Testis (tissue), 3 donors: Measurements from ENCODE around the gene VASH1. TPM values are rescaled to one million over a fixed set of nuclear protein-coding genes. Genes with fewer than 3 reads are reported as not detected.

Source experiments
- DNase-seq: peaks from one replicate; pipeline ENCODE4 v3.0.0-alpha.2; 2019
- H3K27ac ChIP-seq, 2 donors: fragments of 200-600 bp; sonication (generic); one replicate each; pipeline ENCODE4 v1.5.1; 2019
- H3K27me3 ChIP-seq: fragments of 200-600 bp; sonication (generic); one replicate; pipeline ENCODE4 v1.5.1; 2019
- H3K36me3 ChIP-seq: fragments of 200-600 bp; sonication (generic); one replicate; pipeline ENCODE4 v1.5.1; 2017; ENCODE audit warnings: low read depth; ENCODE audit errors: missing control alignments
- H3K4me1 ChIP-seq: fragments of 200-600 bp; sonication (generic); one replicate; pipeline ENCODE4 v1.5.1; 2019
- H3K4me3 ChIP-seq, 2 donors: fragments of 200-600 bp; sonication (generic); one replicate each; pipeline ENCODE4 v1.5.1; 2017 to 2019
- H3K9me3 ChIP-seq: fragments of 200-600 bp; sonication (generic); one replicate; pipeline ENCODE4 v1.5.1; 2017
- CTCF ChIP-seq, 3 experiments: fragments of 450-650 bp in 2 of 3; fragments of 200-600 bp in 1 of 3; sonication (generic) in 1 of 3; IDR thresholded peaks; one replicate each; pipeline ENCODE4 v1.5.1; 2016 to 2019; ENCODE audit warnings: antibody characterized with exemption in 3 of 3, mild to moderate bottlenecking in 2 of 3, moderate library complexity in 1 of 3
- POLR2A ChIP-seq: fragments of 450-650 bp; IDR thresholded peaks from one replicate; pipeline ENCODE4 v1.6.1; 2017; ENCODE audit warnings: antibody characterized with exemption, mild to moderate bottlenecking, moderate library complexity
- WGBS, 2 donors: methylation state at CpG; one replicate each; pipeline ENCODE4 v1.1.5; 2018; 5-methylcytosine and 5-hydroxymethylcytosine counted together
- intact Hi-C: fragments of 100-400 bp; cut with DNase I; formaldehyde crosslinking; loops from one replicate; pipeline ENCODE4 v1.15.1; 2023; ENCODE audit warnings: low total_unique reads
- polyA plus RNA-seq: library from polyadenylated mRNA; stranded (reverse); fragments of 350-450 nt; fragmentation: Illumina TruSeq; extraction: RNeasy Lipid Tissue Mini Kit (QIAGEN cat#74804); gene quantifications from one replicate; pipeline ENCODE4 v1.2.3, GENCODE V29; 2014; ENCODE audit warnings: low read depth, low replicate concordance; ENCODE audit not compliant: insufficient read depth
- total RNA-seq, 2 donors: library from RNA; depleted of rRNA; stranded (reverse); fragments of >200 nt; gene quantifications; one replicate each; pipeline ENCODE4 v1.2.3, GENCODE V29; 2016

VASH1 gene
- total and polyA plus RNA-seq, 3 donors from 2014 or later: 26.6 to 32.0 (median 31.7) TPM

GRCh38 chr14:76792422-76792821 is 31.2 kb downstream of the VASH1 start:
- H3K4me1 ChIP-seq: no peaks in the 10 kb centered on the region
- H3K36me3 ChIP-seq: no peaks in the 10 kb centered on the region
- intact Hi-C loops: loop anchor here (10.0 kb wide), 1 partner anchor 248 kb away; no protein-coding TSS in a partner anchor
- no peak for DNase-seq
- 86 to 98% methylated on average over 2 of the region's 2 CpGs for WGBS, 2 donors
- H3K27me3 ChIP-seq: no peaks in the 10 kb centered on the region
- TF ChIP-seq CTCF (IDR thresholded peaks at IDR 0.05): no peak
- no peak for TF ChIP-seq POLR2A
- H3K27ac ChIP-seq: no peak overlapping the region
- H3K4me3 ChIP-seq: no peak overlapping the region
- H3K9me3 ChIP-seq: no peaks in the 10 kb centered on the region

DNA sequence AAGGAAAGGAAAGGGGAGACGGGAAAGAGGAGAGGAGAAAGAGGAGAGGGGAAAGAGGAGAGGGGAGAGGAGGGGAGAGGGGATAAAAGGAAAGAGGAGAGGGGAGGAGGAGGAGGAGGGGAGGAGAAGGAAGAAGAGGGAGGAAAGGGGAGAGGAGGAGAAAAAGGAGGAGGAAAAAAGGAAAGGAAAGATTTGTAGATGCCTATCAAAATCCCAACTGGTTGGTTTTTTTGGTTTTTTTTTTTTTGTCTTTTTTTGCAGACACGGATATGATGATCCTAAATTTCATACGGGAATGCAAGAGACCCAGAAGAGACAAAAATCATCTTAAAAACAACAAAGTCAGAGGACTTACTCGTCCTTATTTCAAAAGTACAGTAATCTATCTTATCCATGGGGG is 32.1 kb downstream of the VASH1 start:
- no peak overlapping the region for H3K4me3 ChIP-seq

DNA sequence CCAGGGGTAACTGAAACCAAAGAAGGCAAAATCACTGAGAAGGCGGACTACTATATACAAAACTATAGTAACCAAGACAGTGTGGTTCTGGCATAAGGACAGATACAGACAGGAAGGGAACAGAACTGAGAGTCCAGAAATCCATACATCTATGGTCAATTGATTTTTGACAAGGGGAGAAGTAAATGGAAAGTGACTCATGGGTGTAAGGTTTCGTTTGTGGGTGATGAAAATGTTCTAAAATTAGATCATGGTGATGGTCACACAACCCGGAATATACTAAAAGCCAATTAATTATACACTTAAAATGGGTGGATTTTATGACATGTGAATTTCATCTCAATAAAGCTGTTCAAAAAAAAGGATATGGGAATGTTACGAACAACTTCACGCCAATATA is 32.7 kb downstream of the VASH1 start:
- Histone ChIP-seq H3K27ac (no peak overlapping the region), H3K27me3 (no peaks in the 10 kb centered on the region), H3K4me3 (no peak overlapping the region), H3K36me3 (no peaks in the 10 kb centered on the region), H3K9me3 (no peaks in the 10 kb centered on the region), H3K4me1 (no peaks in the 10 kb centered on the region)
- WGBS, 2 donors: 93 to 94% methylated on average over 5 of the region's 5 CpGs
- intact Hi-C loops: loop anchor here (10.0 kb wide), 1 partner anchor 249 kb away; no protein-coding TSS in a partner anchor
- no peak for DNase-seq
- no peak for TF ChIP-seq POLR2A

More for the DNA sequence above, 32.1 kb downstream of the VASH1 start:
- no peak overlapping the region for H3K27ac ChIP-seq
- intact Hi-C loops: loop anchor here (10.0 kb wide), 1 partner anchor 249 kb away; no protein-coding TSS in a partner anchor
- DNase-seq: no peak
- no peak for TF ChIP-seq POLR2A
- no peak for TF ChIP-seq CTCF (IDR thresholded peaks at IDR 0.05)
- H3K9me3 ChIP-seq: no peaks in the 10 kb centered on the region
- 86 to 94% methylated on average over 4 of the region's 4 CpGs for WGBS, 2 donors
- H3K4me1 ChIP-seq: no peaks in the 10 kb centered on the region
- H3K36me3 ChIP-seq: no peaks in the 10 kb centered on the region
- no peaks in the 10 kb centered on the region for H3K27me3 ChIP-seq

- whole genome bisulfite sequencing, 2 donors: 91 to 96% methylated on average over 11 to 12 of the region's 12 CpGs
- Histone ChIP-seq H3K9me3 (no peaks in the 10 kb centered on the region), H3K27me3 (no peaks in the 10 kb centered on the region), H3K4me1 (peaks cover 10% of the 10 kb centered on the region), H3K4me3 (no peak overlapping the region), H3K36me3 (no peaks in the 10 kb centered on the region), H3K27ac (no peak overlapping the region)
- intact Hi-C loops: no loop called here
- TF ChIP-seq CTCF (IDR thresholded peaks at IDR 0.05) (no peak), POLR2A (no peak)
- DNase-seq: no peak
These were observed 45.2 kb downstream of the VASH1 start for GRCh38 chr14:76806446-76806845.

DNA sequence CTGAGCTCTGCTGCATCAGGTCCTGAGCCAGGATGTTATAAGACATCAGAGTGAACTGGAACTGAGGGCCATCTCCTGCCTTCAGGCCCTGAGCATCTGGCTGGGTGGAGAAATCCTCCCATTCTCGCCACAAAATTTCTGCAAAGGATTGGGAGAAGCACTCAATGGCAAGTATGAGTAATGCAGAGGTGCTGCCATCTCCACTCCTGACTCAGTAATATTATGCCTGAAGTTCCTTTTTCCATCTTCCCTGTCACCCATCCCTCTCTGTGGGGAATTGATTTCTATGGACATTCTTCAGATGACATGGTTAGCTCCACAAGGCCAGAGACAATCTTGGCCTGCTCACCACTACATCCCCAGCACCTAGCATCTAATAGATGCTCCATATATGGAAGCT is 46.7 kb downstream of the VASH1 start:
- Histone ChIP-seq H3K27ac (no peak overlapping the region), H3K27me3 (no peaks in the 10 kb centered on the region), H3K36me3 (no peaks in the 10 kb centered on the region), H3K4me3 (no peak overlapping the region), H3K9me3 (no peaks in the 10 kb centered on the region), H3K4me1 (peaks cover 13% of the 10 kb centered on the region)
- WGBS, 2 donors: 79 to 100% methylated on average over 1 of the region's 1 CpG
- intact Hi-C loops: no loop called here
- DNase-seq: no peak
- no peak for TF ChIP-seq CTCF (IDR thresholded peaks at IDR 0.05)
- TF ChIP-seq POLR2A: no peak
